H1 (cell line): ENCODE measurements around the gene DHX34. TPM values are rescaled to one million over a fixed set of nuclear protein-coding genes. Genes with fewer than 3 reads are reported as not detected.

Experiments
- CTCF ChIA-PET: fragments of 300-600 bp; sonication (Branson Sonifier 250); formaldehyde crosslinking; loops from one replicate; lab custom pipeline; 2021; ENCODE audit not compliant: partially characterized antibody; lab: Charles Lee
- POLR2A ChIA-PET: fragments of 300-600 bp; sonication (Branson Sonifier 250); formaldehyde crosslinking; loops from one replicate; lab custom pipeline; 2021; ENCODE audit warnings: inconsistent platforms; ENCODE audit not compliant: partially characterized antibody; lab: Charles Lee
- DNase-seq, 2 experiments: peaks; one replicate each; pipeline versions ENCODE4 v3.0.0 to v3.0.0-alpha.2; 2010 to 2022; ENCODE audit warnings: low spot score in 2 of 2, low read depth in 1 of 2, mixed read lengths in 1 of 2
- FAIRE-seq: peaks from 2 replicates; lab custom pipeline; 2011; peaks lifted over from hg19 to GRCh38; lab: Jason Lieb, UNC
- H2AFZ ChIP-seq: 2 replicates; pipeline ENCODE4 v1.8.1; 2012; ENCODE audit warnings: low read length, inconsistent platforms
- H2AK5ac ChIP-seq: 2 replicates; pipeline ENCODE4 v1.6.1; 2013; ENCODE audit warnings: low read depth, low read length
- H2BK120ac ChIP-seq: replicated peaks from 2 replicates; pipeline ENCODE3; 2013; ENCODE audit warnings: low read depth, low read length, inconsistent platforms
- H2BK12ac ChIP-seq: 2 replicates; pipeline ENCODE4 v1.6.1; 2013; ENCODE audit warnings: low read depth, low read length
- H2BK15ac ChIP-seq: 2 replicates; pipeline ENCODE4 v1.6.1; 2013; ENCODE audit warnings: low read length
- H2BK20ac ChIP-seq: 2 replicates; pipeline ENCODE4 v1.6.1; 2013; ENCODE audit warnings: low read length
- H2BK5ac ChIP-seq: 2 replicates; pipeline ENCODE4 v1.6.1; 2013; ENCODE audit warnings: low read depth, low read length
- H3K14ac ChIP-seq: 2 replicates; pipeline ENCODE4 v1.6.1; 2013; ENCODE audit warnings: inconsistent platforms; ENCODE audit not compliant: insufficient read length
- H3K18ac ChIP-seq: 2 replicates; pipeline ENCODE4 v1.6.1; 2013; ENCODE audit warnings: low read length; ENCODE audit errors: extremely low read depth
- H3K23ac ChIP-seq: 2 replicates; pipeline ENCODE4 v1.6.1; 2013; ENCODE audit warnings: inconsistent platforms; ENCODE audit not compliant: insufficient read length
- H3K23me2 ChIP-seq: 2 replicates; pipeline ENCODE4 v1.6.1; 2013; ENCODE audit warnings: low read depth, low read length
- H3K27ac ChIP-seq: 2 replicates; pipeline ENCODE4 v1.6.1; 2011; ENCODE audit warnings: low read depth, low read length, inconsistent platforms
- H3K27me3 ChIP-seq, 4 experiments: replicated peaks in 1 of 4; 1 replicate in 1 of 4; 2 replicates in 3 of 4; pipeline versions ENCODE4 v1.6.1 to v1.8.1; 2011 to 2013; ENCODE audit warnings: low read length in 3 of 4, mild to moderate bottlenecking in 3 of 4, inconsistent platforms in 2 of 4, mixed read lengths in 2 of 4, moderate library complexity in 1 of 4; ENCODE audit not compliant: control insufficient read depth in 3 of 4, insufficient read depth in 3 of 4; ENCODE audit errors: extremely low read depth in 1 of 4
- H3K36me3 ChIP-seq, 4 experiments: 2 replicates each; pipeline versions ENCODE4 v1.6.1 to v1.8.1; 2011 to 2013; ENCODE audit warnings: mild to moderate bottlenecking in 4 of 4, low read length in 3 of 4, moderate library complexity in 2 of 4, control low read depth in 1 of 4, inconsistent platforms in 1 of 4; ENCODE audit not compliant: insufficient read depth in 4 of 4, control insufficient read depth in 2 of 4
- H3K4ac ChIP-seq: replicated peaks from 2 replicates; pipeline ENCODE3; 2013; ENCODE audit warnings: low read length, low read depth, mixed read lengths, inconsistent platforms; ENCODE audit not compliant: insufficient read length
- H3K4me1 ChIP-seq, 4 experiments: replicated peaks in 1 of 4; 1 replicate in 1 of 4; 2 replicates in 3 of 4; pipeline versions ENCODE4 v1.6.1 to v1.8.1; 2011 to 2013; ENCODE audit warnings: low read length in 3 of 4, inconsistent platforms in 2 of 4, mixed read lengths in 1 of 4; ENCODE audit not compliant: insufficient read depth in 4 of 4, control insufficient read depth in 3 of 4
- H3K4me2 ChIP-seq, 2 experiments: 2 replicates each; pipeline versions ENCODE4 v1.6.1 to v1.8.1; 2011 to 2013; ENCODE audit warnings: low read depth in 2 of 2, low read length in 2 of 2, control low read depth in 1 of 2, inconsistent platforms in 1 of 2, mild to moderate bottlenecking in 1 of 2; ENCODE audit not compliant: insufficient read depth in 1 of 2
- H3K4me3 ChIP-seq, 4 experiments: fragments of 200-600, 300-600 bp in 1 of 4; sonication (generic), shearing (Covaris generic), sonication (Bioruptor Twin) in 1 of 4; 2 replicates each; pipeline versions ENCODE4 v1.5.1 to v1.8.1; 2011 to 2016; ENCODE audit warnings: low read length in 4 of 4, low read depth in 3 of 4, control low read depth in 2 of 4, inconsistent platforms in 2 of 4, mild to moderate bottlenecking in 2 of 4, mixed read lengths in 1 of 4, moderate library complexity in 1 of 4; ENCODE audit not compliant: insufficient read depth in 2 of 4; ENCODE audit errors: extremely low read depth in 1 of 4
- H3K56ac ChIP-seq: replicated peaks from 2 replicates; pipeline ENCODE3; 2013; ENCODE audit warnings: low read depth, mild to moderate bottlenecking, mixed read lengths, low read length, inconsistent platforms; ENCODE audit not compliant: insufficient read length
- H3K79me1 ChIP-seq: 2 replicates; pipeline ENCODE4 v1.6.1; 2013; ENCODE audit warnings: low read depth, low read length, control low read depth
- H3K79me2 ChIP-seq, 2 experiments: 2 replicates each; pipeline versions ENCODE4 v1.6.1 to v1.8.1; 2012 to 2013; ENCODE audit warnings: low read length in 2 of 2, mild to moderate bottlenecking in 2 of 2, inconsistent platforms in 1 of 2; ENCODE audit not compliant: insufficient read depth in 2 of 2, control insufficient read depth in 1 of 2
- H3K9ac ChIP-seq, 4 experiments: replicated peaks in 1 of 4; 1 replicate in 1 of 4; 2 replicates in 3 of 4; pipeline versions ENCODE4 v1.6.1 to v1.8.1; 2011 to 2013; ENCODE audit warnings: low read depth in 3 of 4, low read length in 3 of 4, control low read depth in 2 of 4, mild to moderate bottlenecking in 2 of 4, moderate library complexity in 2 of 4, inconsistent platforms in 1 of 4; ENCODE audit errors: extremely low read depth in 1 of 4
- H3K9me3 ChIP-seq, 2 experiments: 2 replicates each; pipeline versions ENCODE4 v1.6.1 to v1.8.1; 2012 to 2013; ENCODE audit warnings: mild to moderate bottlenecking in 2 of 2, moderate library complexity in 2 of 2, control low read depth in 1 of 2, inconsistent platforms in 1 of 2, low read depth in 1 of 2, low read length in 1 of 2, mixed read lengths in 1 of 2; ENCODE audit not compliant: insufficient read depth in 2 of 2
- H4K20me1 ChIP-seq, 2 experiments: replicated peaks in 1 of 2; 2 replicates each; pipeline versions ENCODE3 to v1.8.1; 2011 to 2013; ENCODE audit warnings: inconsistent platforms in 2 of 2, low read length in 2 of 2, mild to moderate bottlenecking in 1 of 2; ENCODE audit not compliant: insufficient read depth in 2 of 2, control insufficient read depth in 1 of 2
- H4K5ac ChIP-seq: 2 replicates; pipeline ENCODE4 v1.6.1; 2013; ENCODE audit warnings: low read length, low read depth, mixed read lengths, inconsistent platforms; ENCODE audit not compliant: insufficient read length
- H4K8ac ChIP-seq: 2 replicates; pipeline ENCODE4 v1.8.0; 2013; ENCODE audit warnings: mild to moderate bottlenecking, moderate library complexity, low read length, inconsistent platforms; ENCODE audit not compliant: insufficient read depth; ENCODE audit errors: extremely low read depth
- H4K91ac ChIP-seq: replicated peaks from 2 replicates; pipeline ENCODE3; 2013; ENCODE audit warnings: low read length, mixed read lengths, inconsistent platforms; ENCODE audit not compliant: insufficient read length
- BACH1 ChIP-seq: IDR thresholded peaks from 2 replicates; pipeline ENCODE4 v1.6.1; 2012; ENCODE audit warnings: low read length, improper control_type of control experiment
- CHD1 ChIP-seq: IDR thresholded peaks from 2 replicates; pipeline ENCODE4 v1.6.1; 2012; ENCODE audit warnings: low read depth, low read length, improper control_type of control experiment
- CREB1 ChIP-seq: IDR thresholded peaks from 2 replicates; pipeline ENCODE4 v1.6.1; 2012; ENCODE audit warnings: inconsistent platforms
- HDAC6 ChIP-seq: IDR thresholded peaks from one replicate; pipeline ENCODE4 v1.7.1; 2012; ENCODE audit warnings: low read depth, mild to moderate bottlenecking, inconsistent platforms, low read length, moderate library complexity
- NANOG ChIP-seq: IDR thresholded peaks from 2 replicates; pipeline ENCODE4 v1.6.1; 2011; ENCODE audit warnings: low read length, low read depth, mild to moderate bottlenecking, inconsistent platforms; ENCODE audit not compliant: insufficient read depth, poor library complexity, severe bottlenecking
- POLR2A ChIP-seq, 2 experiments: IDR thresholded peaks; 1 replicate in 1 of 2; 2 replicates in 1 of 2; pipeline ENCODE4 v1.6.1; 2011; ENCODE audit warnings: low read depth in 2 of 2, low read length in 2 of 2, mild to moderate bottlenecking in 2 of 2; ENCODE audit errors: control extremely low read depth in 1 of 2
- RXRA ChIP-seq: IDR thresholded peaks from 2 replicates; pipeline ENCODE4 v1.6.1; 2011; ENCODE audit warnings: low read depth, mild to moderate bottlenecking, low read length, moderate library complexity; ENCODE audit not compliant: insufficient read depth
- SAP30 ChIP-seq: fragments of 300-600 bp; sonication (generic); IDR thresholded peaks from 2 replicates; pipeline ENCODE4 v1.7.1; 2012; ENCODE audit warnings: low read length, moderate library complexity, mild to moderate bottlenecking, inconsistent platforms; ENCODE audit not compliant: insufficient read depth, insufficient replicate concordance
- SIN3A ChIP-seq, 2 experiments: IDR thresholded peaks in 1 of 2; conservative IDR thresholded peaks in 1 of 2; 2 replicates each; pipeline ENCODE4 v1.6.1; 2011 to 2012; ENCODE audit warnings: low read length in 2 of 2, improper control_type of control experiment in 1 of 2, low read depth in 1 of 2, mild to moderate bottlenecking in 1 of 2
- USF2 ChIP-seq: IDR thresholded peaks from 2 replicates; pipeline ENCODE4 v1.6.1; 2011; ENCODE audit warnings: low read length, improper control_type of control experiment
- WGBS, 2 experiments: shearing (Covaris generic) in 1 of 2; methylation state at CpG; one replicate each; pipeline versions ENCODE4 v1.1.6 to v1.1.7; 2013 to 2015; ENCODE audit warnings: low lambda C conversion rate in 2 of 2, mixed read lengths in 2 of 2, inconsistent platforms in 1 of 2, low coverage in 1 of 2, missing lambda C conversion rate in 1 of 2; ENCODE audit not compliant: insufficient replicate concordance in 2 of 2, insufficient coverage in 1 of 2, insufficient read length in 1 of 2; ENCODE audit errors: extremely low coverage in 1 of 2, missing lambda C conversion rate in 1 of 2; 5-methylcytosine and 5-hydroxymethylcytosine counted together
- polyA plus RNA-seq, 7 experiments: library from polyadenylated mRNA; depleted of rRNA in 3 of 7; stranded (reverse) in 5 of 7; unstranded in 2 of 7; fragments of >200 nt in 5 of 7; fragments of 200-250 nt in 2 of 7; gene quantifications; 1 replicate in 5 of 7; 2 replicates in 1 of 7; 4 replicates in 1 of 7; pipeline versions ENCODE4 v1.2.1 to v1.2.3, GENCODE V29; 2011 to 2013; ENCODE audit warnings: missing spikeins in 2 of 7, mixed read lengths in 2 of 7
- total RNA-seq: library from RNA; stranded (reverse); fragmentation: NEBNext Ultra II Directional; extraction: Animal tissue kit (Norgen Biotek cat#: 25700); gene quantifications from 2 replicates; pipeline ENCODE4 v1.2.1, GENCODE V29; 2021

Gene DHX34
- total and polyA plus RNA-seq, 2 of the 8 experiments (the other 6 are each of a cell fraction or from before 2014, with no cell fraction given), result 17.5 to 24.3 TPM

DNA sequence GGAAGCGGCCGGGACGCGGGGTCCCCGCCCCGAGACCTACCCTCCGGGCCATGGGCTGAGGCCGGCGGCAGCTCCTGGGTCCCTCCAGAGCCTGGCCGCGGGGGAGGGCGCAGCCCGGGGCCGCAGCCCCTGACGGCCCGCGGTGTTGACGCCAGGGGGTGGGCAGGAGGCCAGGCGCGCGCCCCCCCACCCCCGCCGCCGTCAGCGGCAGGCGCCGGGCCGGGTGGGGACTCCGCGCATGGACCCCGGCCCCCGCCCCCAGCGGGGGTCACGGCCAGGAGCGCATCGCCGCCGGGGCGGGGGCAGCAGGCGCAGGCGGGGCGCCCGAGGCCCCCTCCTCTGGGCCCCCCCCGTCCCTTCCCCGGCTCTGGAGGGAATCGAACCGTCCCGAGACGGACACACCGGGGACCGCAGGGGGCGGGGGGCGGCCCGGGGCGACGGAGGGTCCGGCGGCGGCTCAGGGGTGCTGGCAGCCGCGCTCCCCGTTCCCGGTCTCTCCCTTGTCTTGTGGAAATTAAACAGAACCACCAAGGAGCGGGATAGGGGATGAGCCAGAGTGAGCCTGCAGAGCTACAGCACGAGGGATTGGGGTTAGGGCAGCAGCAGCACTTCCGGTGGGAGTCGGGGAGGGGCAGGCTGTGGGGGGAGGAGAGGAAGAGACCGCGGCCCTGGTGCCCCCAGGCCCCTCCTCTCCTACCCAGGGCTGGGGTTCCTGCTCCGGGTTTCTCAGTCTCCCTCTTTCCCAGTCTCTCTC is 70.1 kb downstream of the DHX34 start, which contains the start of gene MEIS3:
Gene MEIS3 (minus strand): TSS at position 498 of the 754 bp plus-strand sequence. CDS start 446 bp downstream, at position 52.
- no peak within 1 kb of the TSS for H2BK20ac ChIP-seq
- H3K23me2 ChIP-seq, result peaks cover 36% of the 10 kb centered on the region
- no peak within 1 kb of the TSS for H3K27ac ChIP-seq
- peaks cover 39 to 81% (median 77%) of the 10 kb centered on the region in 4 experiments for H3K27me3 ChIP-seq
- no peak within 1 kb of the TSS for H3K56ac ChIP-seq
- no peak within 1 kb of the TSS; the same call in 1 of the 2 replicates for H4K8ac ChIP-seq
- H3K36me3 ChIP-seq, result no peaks in the 10 kb centered on the region; a peak in 1 of 8 replicates
- H3K4me3 ChIP-seq, result peak within 1 kb of the TSS; percentile 41 to 75 (median 58)
- H3K4me1 ChIP-seq, result peaks cover 6 to 36% (median 19%) of the 10 kb centered on the region in 4 experiments
- H3K4ac ChIP-seq, result no peak within 1 kb of the TSS
- H3K4me2 ChIP-seq, result peak within 1 kb of the TSS; percentile 92 to 96
- no peak within 1 kb of the TSS for H2AFZ ChIP-seq
- H3K23ac ChIP-seq, result no peak within 1 kb of the TSS
- no peak within 1 kb of the TSS for H4K91ac ChIP-seq
- H3K14ac ChIP-seq, result no peak within 1 kb of the TSS
- CTCF ChIA-PET, result interaction anchor here (0.6 to 1.6 kb wide), 5 partner anchors 9 to 101 kb away, joined by 3 to 4 read pairs (median 3); partner anchors contain the start of gene KPTN
- 5% methylated on average over 4 of the region's 70 CpGs; no CpG with 5 or more reads in 1 of the 2 experiments for WGBS, 2 experiments
- H2BK120ac ChIP-seq, result no peak within 1 kb of the TSS
- no peak within 1 kb of the TSS for H4K5ac ChIP-seq
- FAIRE-seq (no peak), DNase-seq (peak in 1 of 2 experiments; percentile 64)
- H3K79me2 ChIP-seq, result no peaks in the 10 kb centered on the region
- H2BK5ac ChIP-seq, result no peak within 1 kb of the TSS
- peaks cover 5 to 12% of the 10 kb centered on the region in 2 experiments for H4K20me1 ChIP-seq
- H3K9ac ChIP-seq, result peak within 1 kb of the TSS in 1 of 4 experiments; percentile 54; a peak in 2 of 7 replicates
- no peak within 1 kb of the TSS for H2AK5ac ChIP-seq
- H3K79me1 ChIP-seq, result no peaks in the 10 kb centered on the region
- peak within 1 kb of the TSS; percentile 93; the same call in 1 of the 2 replicates for H2BK12ac ChIP-seq
- no peaks in the 10 kb centered on the region for H3K9me3 ChIP-seq
- peak within 1 kb of the TSS; percentile 87 for H3K18ac ChIP-seq
- POLR2A ChIA-PET, result interaction anchor here (0.6 to 1.7 kb wide), 11 partner anchors 9 to 1457 kb away, joined by 3 to 7 read pairs (median 4); partner anchors contain the start of gene DHX34
- H2BK15ac ChIP-seq, result no peak within 1 kb of the TSS
- TF ChIP-seq SAP30 (no peak), CHD1 (no peak), NANOG (no peak), CREB1 (no peak), USF2 (no peak), HDAC6 (no peak), BACH1 (no peak), POLR2A (IDR thresholded peaks at IDR 0.05; ENCODE audit: control extremely low read depth in 1 of 2, low read depth in 2 of 2, low read length in 2 of 2) (no peak), RXRA (no peak), SIN3A (conservative IDR thresholded peaks at IDR 0.05 in 1 of 2, IDR thresholded peaks at IDR 0.05 in 1 of 2; ENCODE audit: low read depth in 1 of 2, low read length in 2 of 2) (0 out of 4 replicates have a peak, but pooled peaks of 1 of the 2 experiments have one; percentile 16)
